ENCODE results near the gene SERTM1.

Gene SERTM1

DNA sequence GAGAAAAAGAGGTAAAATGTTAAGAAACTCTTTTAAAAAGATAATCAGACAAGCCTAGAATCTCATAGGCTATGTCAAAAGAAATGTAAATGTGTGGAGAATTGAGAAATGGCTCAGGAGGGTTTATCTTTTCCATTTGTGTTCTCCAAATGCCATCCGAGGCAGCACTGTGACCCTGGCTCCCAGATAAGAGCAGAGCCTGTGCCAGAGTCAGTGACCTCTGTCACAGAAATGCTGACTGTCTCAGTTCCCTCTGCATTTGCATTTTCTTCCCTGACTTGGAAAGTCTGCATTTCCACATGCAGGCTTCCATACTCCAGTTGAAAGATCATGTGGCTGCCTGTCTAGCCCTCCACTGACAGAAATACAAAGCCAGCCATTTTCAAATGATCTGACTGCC is 42.0 kb downstream of the SERTM1 start:
- in situ Hi-C loops (cut with HindIII; ENCODE audit: low sequenced_read_pairs) = no loop called here
- no peak for DNase-seq (ENCODE audit: low read depth)
- TF ChIP-seq, protein P1, sequence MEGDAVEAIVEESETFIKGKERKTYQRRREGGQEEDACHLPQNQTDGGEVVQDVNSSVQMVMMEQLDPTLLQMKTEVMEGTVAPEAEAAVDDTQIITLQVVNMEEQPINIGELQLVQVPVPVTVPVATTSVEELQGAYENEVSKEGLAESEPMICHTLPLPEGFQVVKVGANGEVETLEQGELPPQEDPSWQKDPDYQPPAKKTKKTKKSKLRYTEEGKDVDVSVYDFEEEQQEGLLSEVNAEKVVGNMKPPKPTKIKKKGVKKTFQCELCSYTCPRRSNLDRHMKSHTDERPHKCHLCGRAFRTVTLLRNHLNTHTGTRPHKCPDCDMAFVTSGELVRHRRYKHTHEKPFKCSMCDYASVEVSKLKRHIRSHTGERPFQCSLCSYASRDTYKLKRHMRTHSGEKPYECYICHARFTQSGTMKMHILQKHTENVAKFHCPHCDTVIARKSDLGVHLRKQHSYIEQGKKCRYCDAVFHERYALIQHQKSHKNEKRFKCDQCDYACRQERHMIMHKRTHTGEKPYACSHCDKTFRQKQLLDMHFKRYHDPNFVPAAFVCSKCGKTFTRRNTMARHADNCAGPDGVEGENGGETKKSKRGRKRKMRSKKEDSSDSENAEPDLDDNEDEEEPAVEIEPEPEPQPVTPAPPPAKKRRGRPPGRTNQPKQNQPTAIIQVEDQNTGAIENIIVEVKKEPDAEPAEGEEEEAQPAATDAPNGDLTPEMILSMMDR (IDR thresholded peaks at IDR 0.05; ENCODE audit: low read depth, low read length, missing control alignments) = no peak
- no peak overlapping the region for H3K4me3 ChIP-seq (ENCODE audit: low read depth, low read length)

DNA sequence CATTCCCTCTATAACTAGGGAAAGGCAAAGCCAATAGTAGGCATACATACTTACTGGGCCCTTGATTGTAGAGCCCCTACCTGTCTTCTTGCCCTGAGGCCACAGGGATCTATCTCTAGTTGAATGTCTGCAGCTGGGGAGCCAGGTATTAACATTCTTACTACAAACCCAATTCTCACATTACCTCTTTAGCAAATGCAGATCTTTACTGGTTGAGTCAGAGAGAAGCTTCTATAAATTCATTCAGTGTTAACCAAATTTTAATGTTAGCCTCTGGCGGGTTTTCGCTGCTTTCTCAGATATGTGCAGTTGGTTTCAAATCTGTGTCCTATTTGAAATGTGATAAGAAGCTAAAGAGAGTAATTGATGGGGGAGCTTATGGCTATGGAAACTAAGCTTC is 43.2 kb downstream of the SERTM1 start:
- in situ Hi-C loops (cut with HindIII; ENCODE audit: low sequenced_read_pairs) = no loop called here
- H3K4me3 ChIP-seq (ENCODE audit: low read depth, low read length) = no peak overlapping the region
- no peak for DNase-seq (ENCODE audit: low read depth)
- TF ChIP-seq, protein P1 (IDR thresholded peaks at IDR 0.05; ENCODE audit: low read depth, low read length, missing control alignments) = no peak

DNA sequence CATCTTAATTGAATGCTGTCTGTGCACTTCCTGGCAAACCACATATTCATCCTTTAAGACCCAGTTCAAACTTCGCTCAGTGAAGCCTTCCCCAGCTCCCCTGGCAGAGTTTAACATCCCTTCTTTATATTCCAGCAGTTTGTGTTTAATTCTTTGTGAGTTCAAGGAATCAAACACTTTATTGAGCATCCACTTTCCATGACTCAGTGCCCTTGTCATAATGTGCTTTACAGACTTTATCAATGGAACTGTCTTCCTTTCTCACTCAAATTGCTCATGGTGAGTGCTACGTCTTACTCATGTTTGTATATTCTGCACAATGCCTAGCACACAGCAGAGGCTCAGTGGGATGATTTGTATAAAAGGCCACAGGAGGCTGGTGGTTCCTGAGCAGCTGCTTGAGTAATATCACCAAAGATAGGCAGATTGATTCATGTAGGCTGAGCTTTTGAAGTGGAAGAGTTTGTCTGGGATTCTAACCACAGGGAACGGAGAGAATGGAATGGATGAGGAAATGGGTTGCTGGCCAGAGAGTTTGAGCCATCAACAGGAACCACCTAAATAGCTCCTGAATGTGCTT is 44.2 kb downstream of the SERTM1 start:
- DNase-seq (ENCODE audit: low read depth) = peak; percentile 24
- no peak overlapping the region for H3K4me3 ChIP-seq (ENCODE audit: low read depth, low read length)
- TF ChIP-seq, protein P1 (IDR thresholded peaks at IDR 0.05; ENCODE audit: low read depth, low read length, missing control alignments) = no peak
- in situ Hi-C loops (cut with HindIII; ENCODE audit: low sequenced_read_pairs) = no loop called here

DNA sequence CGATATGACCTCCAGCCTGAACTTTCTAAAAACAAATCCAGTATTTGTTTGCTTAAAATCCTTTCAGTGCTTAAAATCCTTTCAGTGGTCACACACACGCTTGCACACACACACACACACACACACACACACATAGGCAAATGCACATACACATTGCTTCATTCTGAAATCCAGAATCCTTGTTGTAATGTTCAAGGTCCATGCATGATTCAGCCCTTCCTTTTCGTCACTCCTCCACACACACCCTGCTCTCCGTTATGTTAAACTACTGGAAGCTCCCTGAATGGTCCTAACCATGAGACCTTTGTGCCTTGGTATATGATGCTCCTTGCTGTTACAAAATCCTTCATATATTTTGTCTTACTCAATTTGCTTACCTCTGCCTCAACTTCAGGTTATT is 44.9 kb downstream of the SERTM1 start:
- in situ Hi-C loops (cut with HindIII; ENCODE audit: low sequenced_read_pairs) = no loop called here
- DNase-seq (ENCODE audit: low read depth) = no peak
- TF ChIP-seq, protein P1 (IDR thresholded peaks at IDR 0.05; ENCODE audit: low read depth, low read length, missing control alignments) = no peak
- H3K4me3 ChIP-seq (ENCODE audit: low read depth, low read length) = no peak overlapping the region

DNA sequence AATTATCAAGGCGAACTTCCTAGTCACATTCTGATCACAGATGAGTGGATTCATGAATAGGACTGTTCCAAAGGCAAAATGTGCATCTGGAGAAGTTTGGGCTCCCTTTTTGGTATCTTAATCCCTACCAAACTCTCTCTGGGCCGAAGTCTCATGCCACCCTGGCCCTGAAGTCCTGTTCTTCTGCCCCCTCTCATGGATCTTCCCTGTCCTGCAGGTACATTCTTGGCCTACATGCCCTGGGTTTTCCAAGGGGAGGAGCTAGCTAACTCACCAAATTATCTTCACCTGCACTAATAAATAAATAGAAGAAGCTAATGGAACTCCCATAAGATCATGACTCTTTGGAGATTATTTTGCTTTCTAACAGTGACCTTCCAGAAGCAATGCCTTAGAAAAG is 50.3 kb downstream of the SERTM1 start:
- no peak overlapping the region for H3K4me3 ChIP-seq (ENCODE audit: low read depth, low read length)
- in situ Hi-C loops (cut with HindIII; ENCODE audit: low sequenced_read_pairs) = no loop called here
- TF ChIP-seq, protein P1 (IDR thresholded peaks at IDR 0.05; ENCODE audit: low read depth, low read length, missing control alignments) = no peak
- DNase-seq (ENCODE audit: low read depth) = no peak

DNA sequence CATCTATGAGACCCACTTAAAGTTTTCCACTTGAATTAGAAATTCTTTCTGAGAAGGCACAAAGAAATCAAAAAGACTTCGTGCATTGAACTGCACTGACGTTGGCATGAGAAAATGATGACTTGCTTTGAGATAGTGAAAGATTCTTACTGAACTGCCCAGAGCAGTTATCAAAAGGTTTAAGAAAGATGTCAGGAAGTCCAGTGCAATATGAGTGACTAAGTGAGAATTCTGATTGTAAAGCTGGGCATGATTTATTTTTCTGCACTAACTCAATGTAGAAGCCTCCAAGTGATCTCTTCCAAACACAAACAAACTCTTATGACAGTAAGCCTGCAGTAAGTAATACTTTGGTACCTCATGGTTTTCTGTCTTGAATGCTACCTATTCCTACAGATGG is 52.1 kb downstream of the SERTM1 start:
- in situ Hi-C loops (cut with HindIII; ENCODE audit: low sequenced_read_pairs) = no loop called here
- TF ChIP-seq, protein P1 (IDR thresholded peaks at IDR 0.05; ENCODE audit: low read depth, low read length, missing control alignments) = no peak
- no peak for DNase-seq (ENCODE audit: low read depth)
- no peak overlapping the region for H3K4me3 ChIP-seq (ENCODE audit: low read depth, low read length)

Measured in astrocyte of the cerebellum (primary cell).